Adrenal gland (tissue), 12 donors: Measurements from ENCODE around the gene GGPS1. TPM values are rescaled to one million over a fixed set of nuclear protein-coding genes. Genes with fewer than 3 reads are reported as not detected.
"Not testable (repeated sequence)": the region's sequence is repeated elsewhere in the genome, so short reads cannot be mapped to it uniquely, and the experiment has no call there.

Experiments used
- DNase-seq, 7 donors: peaks; one replicate each; pipeline ENCODE4 v3.0.0-alpha.2; 2019 to 2020
- H3K27ac ChIP-seq, 5 donors: fragments of 200-600 bp; sonication (generic) in 4 of 5; 1 replicate in 3 of 5; 2 replicates in 2 of 5; pipeline versions ENCODE4 v1.5.1 to v1.8.0; 2016 to 2020; ENCODE audit warnings: mild to moderate bottlenecking in 1 of 5
- H3K27me3 ChIP-seq: fragments of 200-600 bp; 2 replicates; pipeline ENCODE4 v1.8.0; 2021
- H3K36me3 ChIP-seq, 2 donors: fragments of 200-600 bp; replicated peaks in 1 of 2; 1 replicate in 1 of 2; 2 replicates in 1 of 2; pipeline versions ENCODE4 v1.5.1 to v1.8.0; 2018 to 2022
- H3K4me1 ChIP-seq, 2 donors: fragments of 200-600 bp; replicated peaks in 1 of 2; 1 replicate in 1 of 2; 2 replicates in 1 of 2; pipeline versions ENCODE4 v1.5.1 to v1.8.0; 2018 to 2021
- H3K4me3 ChIP-seq, 4 donors: fragments of 200-600 bp; sonication (generic) in 3 of 4; one replicate each; pipeline ENCODE4 v1.5.1; 2016 to 2018
- H3K9me3 ChIP-seq, 3 donors: fragments of 200-600 bp; sonication (generic) in 1 of 3; replicated peaks in 1 of 3; 1 replicate in 2 of 3; 2 replicates in 1 of 3; pipeline versions ENCODE4 v1.5.1 to v1.8.0; 2016 to 2021
- CTCF ChIP-seq, 6 experiments: fragments of 450-650 bp in 4 of 6; fragments of 200-600 bp in 2 of 6; sonication (generic) in 1 of 6; IDR thresholded peaks; 1 replicate in 5 of 6; 2 replicates in 1 of 6; pipeline versions ENCODE4 v1.5.1 to v1.8.0; 2016 to 2021; ENCODE audit warnings: antibody characterized with exemption in 6 of 6, mild to moderate bottlenecking in 2 of 6, moderate library complexity in 1 of 6
- POLR2A ChIP-seq, 2 donors: fragments of 450-650 bp; IDR thresholded peaks; one replicate each; pipeline ENCODE4 v1.6.1; 2017; ENCODE audit warnings: antibody characterized with exemption in 2 of 2, mild to moderate bottlenecking in 2 of 2, moderate library complexity in 1 of 2
- WGBS, 4 donors: extraction: QIAGEN DNeasy Blood & Tissue Kit in 2 of 4; methylation state at CpG; one replicate each; pipeline versions ENCODE4 v1.1.5 to v1.1.7; 2013 to 2017; 5-methylcytosine and 5-hydroxymethylcytosine counted together
- intact Hi-C, 2 donors: fragments of 100-400 bp; cut with DNase I; formaldehyde crosslinking; loops; one replicate each; pipeline versions ENCODE4 v1.14.1 to v1.15.0; 2022 to 2023
- polyA plus RNA-seq, 3 donors: library from polyadenylated mRNA; stranded (reverse); fragments of 200-250 nt in 2 of 3; fragments of 350-450 nt in 1 of 3; fragmentation: Illumina TruSeq in 1 of 3; extraction: RNeasy Lipid Tissue Mini Kit (QIAGEN cat#74804) in 1 of 3; gene quantifications; one replicate each; pipeline ENCODE4 v1.2.3, GENCODE V29; 2013 to 2014
- total RNA-seq, 9 donors: library from RNA; depleted of rRNA in 4 of 9; stranded (reverse); fragments of >200 nt in 4 of 9; fragments of 120-200 nt in 1 of 9; fragmentation: NEBNext Ultra II Directional in 1 of 9; extraction: Animal tissue kit (Norgen Biotek cat#: 25700) in 1 of 9; gene quantifications; one replicate each; pipeline versions ENCODE4 v1.1.0 to v1.2.4, GENCODE V29; 2013 to 2023
- donor health status: healthy with polysubstance abuse.
- donor health status: Bipolar disorder and iron deficiency.
- donor health status: DM: yes; HTN: yes; CAD: no.
- donor health status: DM: no; HTN: no; CAD: no.
- donor health status: DM: no; HTN: no; CAD: no.
- donor health status: DM: yes; HTN: yes; CAD: no.

The GGPS1 gene
- total and polyA plus RNA-seq, 12 donors = 12.6 to 63.7 (median 34.6) TPM

- Histone ChIP-seq H3K4me1 (peaks cover 0 to 16% of the 10 kb centered on the region in 2 donors), H3K27me3 (no peaks in the 10 kb centered on the region), H3K4me3 (no peak overlapping the region), H3K27ac (no peak overlapping the region), H3K36me3 (no peaks in the 10 kb centered on the region), H3K9me3 (no peaks in the 10 kb centered on the region)
- 94 to 96% (median 95%) methylated on average over 14 to 15 of the region's 15 CpGs for WGBS, 4 donors
- DNase-seq = no peak
- intact Hi-C loops = no loop called here
- TF ChIP-seq POLR2A (IDR thresholded peaks at IDR 0.05) = no peak
- no peak for TF ChIP-seq CTCF (IDR thresholded peaks at IDR 0.05)
Measured at GRCh38 chr1:235280467-235280866, 47.9 kb upstream of the GGPS1 start.

GRCh38 chr1:235283636-235284035 lies 44.7 kb upstream of the GGPS1 start:
- H3K36me3 ChIP-seq, H3K27me3 ChIP-seq, DNase-seq, H3K9me3 ChIP-seq, intact Hi-C loops, H3K4me3 ChIP-seq, H3K27ac ChIP-seq: not testable (repeated sequence)
- peaks cover 0 to 32% of the 10 kb centered on the region in 2 donors for H3K4me1 ChIP-seq
- WGBS, 4 donors = 93 to 97% (median 96%) methylated on average over 13 of the region's 13 CpGs

- no peaks in the 10 kb centered on the region for H3K36me3 ChIP-seq
- no peaks in the 10 kb centered on the region for H3K27me3 ChIP-seq
- intact Hi-C loops = no loop called here
- 86 to 95% (median 90%) methylated on average over 6 of the region's 6 CpGs for WGBS, 4 donors
- DNase-seq = no peak
- H3K4me3 ChIP-seq = no peak overlapping the region
- H3K9me3 ChIP-seq = no peaks in the 10 kb centered on the region
- TF ChIP-seq POLR2A (IDR thresholded peaks at IDR 0.05) (no peak), CTCF (IDR thresholded peaks at IDR 0.05) (no peak)
- H3K27ac ChIP-seq = no peak overlapping the region
- H3K4me1 ChIP-seq = peaks cover 0 to 35% of the 10 kb centered on the region in 2 donors
Measured at GRCh38 chr1:235284231-235284769, 44.1 kb upstream of the GGPS1 start.

- H3K9me3 ChIP-seq = no peaks in the 10 kb centered on the region
- H3K27ac ChIP-seq = peak overlapping the region in 1 of 5 donors; percentile 17
- TF ChIP-seq POLR2A (IDR thresholded peaks at IDR 0.05) (no peak), CTCF (IDR thresholded peaks at IDR 0.05) (no peak)
- DNase-seq = no peak
- H3K4me1 ChIP-seq = peaks cover 0 to 28% of the 10 kb centered on the region in 2 donors
- no peaks in the 10 kb centered on the region for H3K36me3 ChIP-seq
- H3K27me3 ChIP-seq = no peaks in the 10 kb centered on the region
- 63 to 100% (median 75%) methylated on average over 1 of the region's 1 CpG for WGBS, 4 donors
- no peak overlapping the region for H3K4me3 ChIP-seq
- intact Hi-C loops = no loop called here
Measured at GRCh38 chr1:235286667-235287066, 41.7 kb upstream of the GGPS1 start.

- no peak overlapping the region for H3K4me3 ChIP-seq
- intact Hi-C loops = no loop called here
- no peaks in the 10 kb centered on the region for H3K9me3 ChIP-seq
- peaks cover 0 to 32% of the 10 kb centered on the region in 2 donors for H3K4me1 ChIP-seq
- DNase-seq = no peak
- no peaks in the 10 kb centered on the region for H3K27me3 ChIP-seq
- H3K27ac ChIP-seq = no peak overlapping the region
- TF ChIP-seq POLR2A (IDR thresholded peaks at IDR 0.05) = no peak
- TF ChIP-seq CTCF (IDR thresholded peaks at IDR 0.05) = no peak
- H3K36me3 ChIP-seq = no peaks in the 10 kb centered on the region
- WGBS, 4 donors = 85 to 90% (median 89%) methylated on average over 4 of the region's 4 CpGs
Measured at GRCh38 chr1:235287208-235287882, 41.0 kb upstream of the GGPS1 start.
